ENCODE data around the gene ROCK2. TPM values are rescaled to one million over a fixed set of nuclear protein-coding genes. Genes with fewer than 3 reads are reported as not detected.

The ROCK2 gene
- total RNA-seq, 2 donors from 2014 or later = 29.6 to 32.2 TPM

DNA sequence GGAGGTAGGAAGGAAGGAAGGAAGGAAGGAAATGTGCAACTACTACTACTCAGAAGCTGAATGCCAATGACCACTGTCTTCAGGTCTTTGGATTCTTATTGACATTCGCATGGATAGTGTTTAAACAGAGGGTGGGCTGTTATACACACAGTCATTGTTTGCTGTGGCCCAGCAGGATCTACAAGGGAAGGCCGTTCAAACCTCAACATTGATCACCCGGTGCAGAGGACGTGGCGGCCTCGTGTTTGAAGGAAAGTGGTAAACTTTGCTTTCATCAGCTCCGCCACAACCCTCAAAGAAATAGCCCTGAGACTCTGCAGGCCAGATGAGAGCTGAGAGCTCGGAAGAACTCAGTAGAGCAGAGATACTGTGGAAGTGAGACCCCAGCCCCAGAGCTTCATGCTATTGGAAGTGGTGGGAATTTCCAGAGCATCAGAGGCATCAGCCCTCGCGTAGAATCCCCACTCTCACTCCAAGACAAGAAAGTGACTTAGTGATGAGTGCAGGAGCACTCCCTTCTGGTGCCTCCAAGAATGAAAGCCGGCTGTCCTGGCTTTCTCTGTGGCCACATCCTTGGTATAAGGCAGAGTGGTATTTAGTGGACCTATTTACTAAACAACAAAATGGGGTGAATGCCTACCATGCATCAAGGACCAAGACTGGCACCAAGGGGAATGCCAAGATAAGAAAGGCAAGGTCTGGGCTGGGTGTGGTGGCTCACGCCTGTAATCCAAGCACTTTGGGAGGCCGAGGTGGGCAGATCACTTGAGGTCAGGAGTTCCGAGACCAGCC is 10.1 kb upstream of the ROCK2 start:
- Histone ChIP-seq H3K27ac (no peak overlapping the region), H3K4me3 (no peak overlapping the region), H3K9me3 (no peaks in the 10 kb centered on the region), H3K27me3 (replicated peaks; ENCODE audit: insufficient read depth) (no peaks in the 10 kb centered on the region), H3K4me1 (replicated peaks) (no peaks in the 10 kb centered on the region), H3K36me3 (no peaks in the 10 kb centered on the region)
- intact Hi-C loops (cut with DNase I) = loop anchor here (10.0 kb wide), 1 partner anchor 230 kb away; no protein-coding TSS in a partner anchor
- DNase-seq (ENCODE audit: low spot score) = no peak
- no peak for TF ChIP-seq POLR2AphosphoS5 (IDR thresholded peaks at IDR 0.05)
- TF ChIP-seq, protein P1, sequence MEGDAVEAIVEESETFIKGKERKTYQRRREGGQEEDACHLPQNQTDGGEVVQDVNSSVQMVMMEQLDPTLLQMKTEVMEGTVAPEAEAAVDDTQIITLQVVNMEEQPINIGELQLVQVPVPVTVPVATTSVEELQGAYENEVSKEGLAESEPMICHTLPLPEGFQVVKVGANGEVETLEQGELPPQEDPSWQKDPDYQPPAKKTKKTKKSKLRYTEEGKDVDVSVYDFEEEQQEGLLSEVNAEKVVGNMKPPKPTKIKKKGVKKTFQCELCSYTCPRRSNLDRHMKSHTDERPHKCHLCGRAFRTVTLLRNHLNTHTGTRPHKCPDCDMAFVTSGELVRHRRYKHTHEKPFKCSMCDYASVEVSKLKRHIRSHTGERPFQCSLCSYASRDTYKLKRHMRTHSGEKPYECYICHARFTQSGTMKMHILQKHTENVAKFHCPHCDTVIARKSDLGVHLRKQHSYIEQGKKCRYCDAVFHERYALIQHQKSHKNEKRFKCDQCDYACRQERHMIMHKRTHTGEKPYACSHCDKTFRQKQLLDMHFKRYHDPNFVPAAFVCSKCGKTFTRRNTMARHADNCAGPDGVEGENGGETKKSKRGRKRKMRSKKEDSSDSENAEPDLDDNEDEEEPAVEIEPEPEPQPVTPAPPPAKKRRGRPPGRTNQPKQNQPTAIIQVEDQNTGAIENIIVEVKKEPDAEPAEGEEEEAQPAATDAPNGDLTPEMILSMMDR (IDR thresholded peaks at IDR 0.05) = no peak
- TF ChIP-seq POLR2A (IDR thresholded peaks at IDR 0.05) = no peak
- 82% methylated on average over 14 of the region's 14 CpGs for WGBS

DNA sequence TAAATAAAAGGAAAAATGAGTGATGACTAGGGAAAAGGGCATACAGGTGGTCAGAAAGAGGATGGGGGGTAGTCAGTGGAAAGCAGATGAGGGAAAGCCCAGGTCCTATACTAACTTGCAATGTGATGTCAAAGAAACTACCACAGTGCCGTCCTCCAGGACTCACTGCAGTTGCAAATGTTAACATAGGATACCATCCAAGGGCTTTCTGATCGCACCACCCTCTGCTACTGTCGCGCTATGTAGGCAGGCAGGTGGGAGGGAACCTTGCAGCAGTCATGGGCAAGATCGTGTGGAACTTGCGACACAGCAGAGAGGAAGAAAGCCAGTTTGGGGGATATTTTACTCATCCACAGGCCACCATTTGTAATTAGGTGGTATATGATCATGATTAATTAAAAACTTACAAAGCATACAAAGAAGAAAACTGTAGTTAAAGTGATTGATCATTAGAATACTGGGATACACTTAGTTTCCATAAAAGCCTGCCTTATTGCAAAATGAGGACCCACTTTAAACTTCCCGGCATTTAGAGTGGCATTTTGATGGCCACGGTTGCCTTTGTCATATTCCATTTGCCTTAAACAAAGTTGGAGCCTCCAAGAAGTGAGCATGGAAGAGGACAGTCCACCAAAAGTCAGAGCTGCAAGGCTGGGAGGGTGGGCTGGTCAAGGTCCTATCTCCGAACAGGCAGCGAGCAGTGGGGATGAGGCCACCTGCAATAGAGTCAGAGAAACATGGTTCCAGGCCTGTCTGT is 8.5 kb upstream of the ROCK2 start:
- Histone ChIP-seq H3K9me3 (no peaks in the 10 kb centered on the region), H3K27ac (no peak overlapping the region), H3K27me3 (replicated peaks; ENCODE audit: insufficient read depth) (no peaks in the 10 kb centered on the region), H3K4me3 (no peak overlapping the region), H3K36me3 (no peaks in the 10 kb centered on the region), H3K4me1 (replicated peaks) (no peaks in the 10 kb centered on the region)
- peak; percentile 65 for DNase-seq (ENCODE audit: low spot score)
- intact Hi-C loops (cut with DNase I) = loop anchor here (10.0 kb wide), 1 partner anchor 232 kb away; no protein-coding TSS in a partner anchor
- WGBS = 59% methylated on average over 10 of the region's 10 CpGs
- TF ChIP-seq, protein P1 (IDR thresholded peaks at IDR 0.05) = no peak
- peak; percentile 72 for TF ChIP-seq POLR2AphosphoS5 (IDR thresholded peaks at IDR 0.05)

DNA sequence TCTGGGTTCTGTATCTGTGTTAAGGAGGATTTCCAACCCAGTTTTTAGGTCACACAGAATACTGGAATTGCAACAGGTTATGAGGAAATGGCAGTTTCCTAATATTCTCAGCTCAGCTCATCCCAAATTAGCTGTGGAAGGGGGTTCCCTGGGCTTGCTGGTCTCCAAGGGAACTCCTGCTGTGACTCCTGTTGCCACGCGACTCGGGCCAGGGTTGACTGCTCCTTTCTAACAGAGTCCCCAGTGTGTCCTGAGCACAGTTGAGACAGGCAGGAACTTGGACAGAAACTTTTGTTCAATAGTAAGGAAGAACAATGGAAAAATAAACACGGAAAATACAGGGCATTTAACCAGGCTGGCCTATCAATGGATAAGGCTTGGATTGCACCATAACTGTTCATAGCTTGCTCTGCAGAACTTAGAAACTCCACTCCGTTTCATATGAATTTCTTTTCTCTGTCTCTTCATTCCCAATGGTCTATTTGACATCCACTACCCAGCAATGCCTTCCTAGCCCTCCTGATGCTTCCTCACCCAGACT is 3.8 kb upstream of the ROCK2 start:
- no peak for TF ChIP-seq POLR2A (IDR thresholded peaks at IDR 0.05)
- TF ChIP-seq, protein P1 (IDR thresholded peaks at IDR 0.05) = no peak
- TF ChIP-seq POLR2AphosphoS5 (IDR thresholded peaks at IDR 0.05) = peak; percentile 4
- no peak for DNase-seq (ENCODE audit: low spot score)
- Histone ChIP-seq H3K4me1 (replicated peaks) (no peaks in the 10 kb centered on the region), H3K36me3 (no peaks in the 10 kb centered on the region), H3K4me3 (no peak overlapping the region), H3K27ac (no peak overlapping the region), H3K27me3 (replicated peaks; ENCODE audit: insufficient read depth) (no peaks in the 10 kb centered on the region), H3K9me3 (no peaks in the 10 kb centered on the region)
- intact Hi-C loops (cut with DNase I) = no loop called here
- 51% methylated on average over 5 of the region's 5 CpGs for WGBS

DNA sequence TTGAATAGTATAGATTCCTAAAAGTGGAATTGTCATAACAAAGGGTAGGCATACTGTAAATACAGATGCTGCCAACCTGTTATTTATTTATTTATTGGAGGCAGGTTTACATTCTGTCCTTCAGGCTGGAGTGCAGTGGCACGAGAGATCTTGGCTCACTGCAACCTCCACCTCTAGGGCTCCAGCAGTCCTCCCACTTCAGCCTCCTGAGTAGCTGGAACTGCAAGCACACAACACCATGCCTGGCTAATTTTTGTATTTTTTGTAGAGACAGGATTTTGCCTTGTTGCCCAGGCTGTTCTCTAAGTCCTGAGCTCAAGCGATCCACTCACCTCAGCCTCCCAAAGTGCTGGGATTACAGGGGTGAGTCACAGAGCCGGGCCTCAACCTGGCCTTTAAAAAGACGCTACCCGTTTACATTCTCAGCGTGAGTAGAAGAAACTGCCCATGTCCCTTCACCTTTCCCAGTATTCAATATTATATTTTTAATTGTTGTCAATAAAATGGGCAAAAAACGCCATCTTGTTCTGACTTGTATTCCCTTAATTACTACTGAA is 3.0 kb upstream of the ROCK2 start:
- Histone ChIP-seq H3K27ac (no peak overlapping the region), H3K4me1 (replicated peaks) (no peaks in the 10 kb centered on the region), H3K36me3 (no peaks in the 10 kb centered on the region), H3K9me3 (no peaks in the 10 kb centered on the region), H3K4me3 (no peak overlapping the region), H3K27me3 (replicated peaks; ENCODE audit: insufficient read depth) (no peaks in the 10 kb centered on the region)
- TF ChIP-seq, protein P1 (IDR thresholded peaks at IDR 0.05) = no peak
- intact Hi-C loops (cut with DNase I) = no loop called here
- DNase-seq (ENCODE audit: low spot score) = no peak
- WGBS = 89% methylated on average over 7 of the region's 7 CpGs
